Esophagus squamous epithelium (tissue), 4 donors: ENCODE measurements around the gene GUCY2D.

Experiments used
- CTCF ChIP-seq, 6 experiments: fragments of 450-650 bp in 4 of 6; fragments of 200-600 bp in 2 of 6; sonication (generic) in 2 of 6; IDR thresholded peaks; one replicate each; pipeline ENCODE4 v1.5.1; 2016 to 2019; ENCODE audit warnings: antibody characterized with exemption in 6 of 6, mild to moderate bottlenecking in 4 of 6, moderate library complexity in 4 of 6
- POLR2A ChIP-seq, 4 donors: fragments of 450-650 bp; IDR thresholded peaks; one replicate each; pipeline ENCODE4 v1.6.1; 2017; ENCODE audit warnings: antibody characterized with exemption in 4 of 4, mild to moderate bottlenecking in 4 of 4, moderate library complexity in 3 of 4

GRCh38 chr17:7977039-7977438 lies 25.4 kb upstream of the GUCY2D start:
- TF ChIP-seq POLR2A (IDR thresholded peaks at IDR 0.05) (no peak), CTCF (IDR thresholded peaks at IDR 0.05) (no peak)
